Measurements from ENCODE around the gene PRUNE2.

The PRUNE2 gene

GRCh38 chr9:76729980-76730737 is 175.8 kb downstream of the PRUNE2 start:
- no peaks in the 10 kb centered on the region for H3K9me3 ChIP-seq (replicated peaks; ENCODE audit: low read length)

DNA sequence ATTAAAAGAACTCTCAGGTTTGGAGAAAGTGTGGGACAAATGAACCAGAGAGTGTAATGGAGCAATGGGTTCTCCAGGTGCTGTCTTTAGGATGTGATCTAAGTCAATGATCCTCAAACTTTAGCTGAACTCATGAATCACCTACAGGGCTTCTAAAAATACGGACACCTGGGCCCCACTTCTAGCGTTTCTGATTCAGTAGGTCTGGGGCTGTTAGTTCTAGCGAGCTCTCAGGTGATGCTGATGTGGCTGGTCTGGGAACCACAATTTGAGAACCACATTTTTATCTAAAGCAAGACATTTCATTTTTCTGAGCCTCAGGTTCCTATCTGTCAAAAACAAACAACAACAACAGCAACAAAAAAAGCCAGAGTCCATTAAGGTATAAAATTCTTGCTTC is 176.8 kb downstream of the PRUNE2 start:
- H3K36me3 ChIP-seq (ENCODE audit: insufficient read depth, low read length) = no peaks in the 10 kb centered on the region
- H3K4me2 ChIP-seq (ENCODE audit: low read length) = no peak overlapping the region
- H3K4me3 ChIP-seq (ENCODE audit: low read length) = no peak overlapping the region
- no peaks in the 10 kb centered on the region for H3K27me3 ChIP-seq (ENCODE audit: control insufficient read depth, insufficient read depth, low read length)
- no peaks in the 10 kb centered on the region for H3K9me3 ChIP-seq (replicated peaks; ENCODE audit: low read length)
- no peak overlapping the region for H3K9ac ChIP-seq (ENCODE audit: low read depth, low read length)
- no peaks in the 10 kb centered on the region for H3K4me1 ChIP-seq (ENCODE audit: control insufficient read depth, insufficient read depth, low read length)

More at GRCh38 chr9:76729980-76730737, 175.8 kb downstream of the PRUNE2 start:
- H3K4me2 ChIP-seq (ENCODE audit: low read length) = no peak overlapping the region
- H3K9ac ChIP-seq (ENCODE audit: low read depth, low read length) = no peak overlapping the region
- H3K27me3 ChIP-seq (ENCODE audit: control insufficient read depth, insufficient read depth, low read length) = no peaks in the 10 kb centered on the region
- H3K4me1 ChIP-seq (ENCODE audit: control insufficient read depth, insufficient read depth, low read length) = no peaks in the 10 kb centered on the region
- H3K36me3 ChIP-seq (ENCODE audit: insufficient read depth, low read length) = no peaks in the 10 kb centered on the region
- no peak overlapping the region for H3K4me3 ChIP-seq (ENCODE audit: low read length)

GRCh38 chr9:76725885-76726284 is 180.0 kb downstream of the PRUNE2 start:
- H3K9me3 ChIP-seq (replicated peaks; ENCODE audit: low read length) = no peaks in the 10 kb centered on the region
- no peak overlapping the region for H3K4me3 ChIP-seq (ENCODE audit: low read length)
- H3K27me3 ChIP-seq (ENCODE audit: control insufficient read depth, insufficient read depth, low read length) = no peaks in the 10 kb centered on the region
- H3K9ac ChIP-seq (ENCODE audit: low read depth, low read length) = no peak overlapping the region
- H3K36me3 ChIP-seq (ENCODE audit: insufficient read depth, low read length) = no peaks in the 10 kb centered on the region
- no peaks in the 10 kb centered on the region for H3K4me1 ChIP-seq (ENCODE audit: control insufficient read depth, insufficient read depth, low read length)
- no peak overlapping the region for H3K4me2 ChIP-seq (ENCODE audit: low read length)

DNA sequence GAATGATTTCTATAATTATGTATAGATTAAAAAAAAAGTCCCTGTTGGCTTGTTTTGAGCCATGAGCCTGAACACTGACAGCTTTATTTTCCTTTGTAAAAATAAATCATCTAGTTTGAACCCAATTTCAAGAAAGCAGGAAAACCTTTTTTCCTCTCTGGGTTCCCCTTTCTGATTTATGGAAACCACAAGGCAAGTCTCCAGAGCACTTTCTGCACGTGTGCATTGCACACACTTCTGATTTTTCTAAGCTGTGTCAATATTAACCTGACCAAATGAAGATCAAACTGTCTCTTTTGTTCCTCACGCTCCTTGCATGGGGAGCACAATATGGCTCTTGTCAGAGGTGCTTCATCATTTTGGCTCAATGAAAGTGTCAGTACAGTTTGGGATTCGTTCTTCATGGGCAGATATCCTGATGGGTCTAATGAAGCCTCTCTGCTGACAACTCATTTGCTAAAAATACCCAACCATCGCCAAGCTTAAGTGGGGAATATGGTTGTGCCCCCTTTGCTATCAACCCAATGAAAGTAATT is 180.8 kb downstream of the PRUNE2 start:
- Histone ChIP-seq H3K4me3 (ENCODE audit: low read length) (no peak overlapping the region), H3K4me2 (ENCODE audit: low read length) (no peak overlapping the region), H3K9me3 (replicated peaks; ENCODE audit: low read length) (no peaks in the 10 kb centered on the region)

DNA sequence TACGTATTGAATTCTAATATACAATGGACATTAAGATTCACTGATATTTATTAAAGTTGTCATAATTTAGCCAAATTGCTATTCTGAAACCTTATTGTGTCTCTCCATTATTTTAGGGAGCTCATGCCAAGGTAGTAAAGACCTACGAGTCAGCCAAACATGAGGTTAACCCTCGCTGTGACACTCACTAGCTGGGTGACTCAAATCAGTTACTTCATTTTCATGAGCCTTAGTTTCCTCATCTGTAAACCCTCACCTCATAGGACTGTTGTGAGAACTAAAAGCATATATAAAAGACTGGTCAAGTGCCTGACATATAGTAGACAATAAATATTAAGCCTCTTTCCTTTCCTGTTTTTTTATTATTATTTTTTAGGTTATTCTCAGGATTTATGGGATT is 185.7 kb downstream of the PRUNE2 start:
- Histone ChIP-seq H3K4me3 (ENCODE audit: low read length) (no peak overlapping the region), H3K36me3 (ENCODE audit: insufficient read depth, low read length) (no peaks in the 10 kb centered on the region), H3K9me3 (replicated peaks; ENCODE audit: low read length) (no peaks in the 10 kb centered on the region), H3K4me2 (ENCODE audit: low read length) (no peak overlapping the region), H3K27me3 (ENCODE audit: control insufficient read depth, insufficient read depth, low read length) (no peaks in the 10 kb centered on the region), H3K4me1 (ENCODE audit: control insufficient read depth, insufficient read depth, low read length) (peaks cover 14% of the 10 kb centered on the region), H3K9ac (ENCODE audit: low read depth, low read length) (no peak overlapping the region)

More for the DNA sequence above, 180.8 kb downstream of the PRUNE2 start:
- H3K4me1 ChIP-seq (ENCODE audit: control insufficient read depth, insufficient read depth, low read length) = no peaks in the 10 kb centered on the region
- no peaks in the 10 kb centered on the region for H3K27me3 ChIP-seq (ENCODE audit: control insufficient read depth, insufficient read depth, low read length)
- no peaks in the 10 kb centered on the region for H3K36me3 ChIP-seq (ENCODE audit: insufficient read depth, low read length)
- H3K9ac ChIP-seq (ENCODE audit: low read depth, low read length) = no peak overlapping the region

DNA sequence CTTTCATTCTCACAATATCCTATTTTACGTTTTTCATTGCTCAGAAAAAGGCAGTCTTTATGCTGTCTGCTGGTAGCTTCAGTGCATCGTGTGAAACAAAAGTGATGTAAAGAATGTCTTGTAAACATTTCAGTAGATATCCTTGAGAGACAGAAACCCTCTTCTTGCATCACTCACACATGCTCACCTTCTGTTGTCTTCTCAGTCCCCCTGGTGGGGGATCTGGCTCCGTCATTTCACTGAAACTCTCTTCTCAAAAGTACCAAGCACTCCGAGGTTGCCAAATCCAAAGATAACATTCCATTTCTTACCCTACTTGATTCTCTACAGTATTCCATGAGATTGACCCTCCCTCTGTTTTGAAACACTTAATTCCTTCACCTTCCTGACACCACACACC is 187.7 kb downstream of the PRUNE2 start:
- Histone ChIP-seq H3K9me3 (replicated peaks; ENCODE audit: low read length) (no peaks in the 10 kb centered on the region), H3K4me1 (ENCODE audit: control insufficient read depth, insufficient read depth, low read length) (peaks cover 14% of the 10 kb centered on the region), H3K36me3 (ENCODE audit: insufficient read depth, low read length) (no peaks in the 10 kb centered on the region), H3K9ac (ENCODE audit: low read depth, low read length) (no peak overlapping the region), H3K27me3 (ENCODE audit: control insufficient read depth, insufficient read depth, low read length) (no peaks in the 10 kb centered on the region), H3K4me3 (ENCODE audit: low read length) (no peak overlapping the region), H3K4me2 (ENCODE audit: low read length) (no peak overlapping the region)

GRCh38 chr9:76717613-76718012 is 188.3 kb downstream of the PRUNE2 start:
- no peaks in the 10 kb centered on the region for H3K36me3 ChIP-seq (ENCODE audit: insufficient read depth, low read length)
- H3K9me3 ChIP-seq (replicated peaks; ENCODE audit: low read length) = no peaks in the 10 kb centered on the region
- no peak overlapping the region for H3K9ac ChIP-seq (ENCODE audit: low read depth, low read length)
- H3K4me1 ChIP-seq (ENCODE audit: control insufficient read depth, insufficient read depth, low read length) = peaks cover 14% of the 10 kb centered on the region
- no peaks in the 10 kb centered on the region for H3K27me3 ChIP-seq (ENCODE audit: control insufficient read depth, insufficient read depth, low read length)
- no peak overlapping the region for H3K4me2 ChIP-seq (ENCODE audit: low read length)
- H3K4me3 ChIP-seq (ENCODE audit: low read length) = no peak overlapping the region

GRCh38 chr9:76717176-76717575 is 188.7 kb downstream of the PRUNE2 start:
- no peak overlapping the region for H3K9ac ChIP-seq (ENCODE audit: low read depth, low read length)
- peaks cover 14% of the 10 kb centered on the region for H3K4me1 ChIP-seq (ENCODE audit: control insufficient read depth, insufficient read depth, low read length)
- H3K27me3 ChIP-seq (ENCODE audit: control insufficient read depth, insufficient read depth, low read length) = no peaks in the 10 kb centered on the region
- no peak overlapping the region for H3K4me2 ChIP-seq (ENCODE audit: low read length)
- H3K4me3 ChIP-seq (ENCODE audit: low read length) = no peak overlapping the region
- H3K36me3 ChIP-seq (ENCODE audit: insufficient read depth, low read length) = no peaks in the 10 kb centered on the region
- no peaks in the 10 kb centered on the region for H3K9me3 ChIP-seq (replicated peaks; ENCODE audit: low read length)

DNA sequence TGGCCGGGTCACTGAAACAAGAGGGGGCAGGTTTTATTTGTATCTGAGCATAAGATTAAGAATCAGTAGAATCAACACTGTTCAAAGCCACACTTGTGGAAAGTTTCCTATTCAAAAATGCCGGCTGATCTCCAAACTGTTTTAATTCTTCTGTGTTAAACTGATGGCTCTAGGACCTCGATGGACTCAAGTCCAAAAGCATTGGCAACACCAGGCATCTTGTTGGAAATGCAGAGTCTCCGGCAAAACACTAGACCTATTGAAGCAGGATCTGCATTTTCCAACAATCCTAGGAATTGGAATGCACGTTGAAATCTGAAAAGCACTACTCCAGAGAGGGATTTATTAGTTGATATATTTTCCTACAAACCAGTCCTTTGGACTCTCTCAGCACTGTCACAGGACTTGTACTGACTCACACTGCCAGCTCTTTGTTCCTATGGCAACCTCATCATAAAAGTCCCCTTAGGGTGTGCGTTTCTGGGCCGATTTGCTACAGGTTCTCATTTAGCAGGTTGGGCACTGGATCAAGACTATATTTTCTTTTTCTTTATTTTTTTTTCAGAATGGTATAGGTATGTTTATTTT is 189.7 kb downstream of the PRUNE2 start:
- no peak overlapping the region for H3K4me2 ChIP-seq (ENCODE audit: low read length)
- no peak overlapping the region for H3K4me3 ChIP-seq (ENCODE audit: low read length)
- H3K9ac ChIP-seq (ENCODE audit: low read depth, low read length) = no peak overlapping the region
- H3K27me3 ChIP-seq (ENCODE audit: control insufficient read depth, insufficient read depth, low read length) = no peaks in the 10 kb centered on the region
- no peaks in the 10 kb centered on the region for H3K36me3 ChIP-seq (ENCODE audit: insufficient read depth, low read length)
- H3K9me3 ChIP-seq (replicated peaks; ENCODE audit: low read length) = no peaks in the 10 kb centered on the region
- peaks cover 14% of the 10 kb centered on the region for H3K4me1 ChIP-seq (ENCODE audit: control insufficient read depth, insufficient read depth, low read length)

- Histone ChIP-seq H3K9ac (ENCODE audit: low read depth, low read length) (no peak overlapping the region), H3K36me3 (ENCODE audit: insufficient read depth, low read length) (peaks cover 15% of the 10 kb centered on the region)
Observed at GRCh38 chr9:76713381-76713780, 192.5 kb downstream of the PRUNE2 start.

GRCh38 chr9:76709020-76709419 is 196.9 kb downstream of the PRUNE2 start:
- Histone ChIP-seq H3K4me2 (ENCODE audit: low read length) (no peak overlapping the region), H3K36me3 (ENCODE audit: insufficient read depth, low read length) (peaks cover 15% of the 10 kb centered on the region), H3K4me1 (ENCODE audit: control insufficient read depth, insufficient read depth, low read length) (no peaks in the 10 kb centered on the region), H3K9me3 (replicated peaks; ENCODE audit: low read length) (no peaks in the 10 kb centered on the region), H3K9ac (ENCODE audit: low read depth, low read length) (no peak overlapping the region), H3K4me3 (ENCODE audit: low read length) (no peak overlapping the region), H3K27me3 (ENCODE audit: control insufficient read depth, insufficient read depth, low read length) (no peaks in the 10 kb centered on the region)

More at GRCh38 chr9:76713381-76713780, 192.5 kb downstream of the PRUNE2 start:
- Histone ChIP-seq H3K4me1 (ENCODE audit: control insufficient read depth, insufficient read depth, low read length) (peaks cover 14% of the 10 kb centered on the region), H3K27me3 (ENCODE audit: control insufficient read depth, insufficient read depth, low read length) (no peaks in the 10 kb centered on the region), H3K4me2 (ENCODE audit: low read length) (no peak overlapping the region), H3K4me3 (ENCODE audit: low read length) (no peak overlapping the region), H3K9me3 (replicated peaks; ENCODE audit: low read length) (no peaks in the 10 kb centered on the region)

DNA sequence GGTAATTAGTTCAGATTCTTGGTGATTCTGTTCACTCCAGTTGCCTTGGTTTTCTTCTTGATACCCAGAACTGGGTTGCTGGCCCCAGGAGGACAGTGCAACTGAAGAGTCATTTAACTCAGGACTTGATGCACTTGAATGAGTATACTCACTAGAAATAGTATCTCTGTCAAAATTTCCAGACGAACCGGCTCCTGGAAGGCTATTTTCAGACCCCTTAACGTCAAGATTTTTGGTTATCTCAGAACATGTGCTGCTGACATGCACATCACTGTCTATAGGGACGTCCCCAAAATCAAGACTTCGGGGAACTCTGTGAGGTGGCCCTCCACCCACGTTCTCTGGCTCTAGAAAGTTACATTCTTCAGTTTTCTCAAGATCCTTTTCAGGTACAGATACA is 198.4 kb downstream of the PRUNE2 start:
- no peak overlapping the region for H3K9ac ChIP-seq (ENCODE audit: low read depth, low read length)
- no peak overlapping the region for H3K4me2 ChIP-seq (ENCODE audit: low read length)
- H3K27me3 ChIP-seq (ENCODE audit: control insufficient read depth, insufficient read depth, low read length) = no peaks in the 10 kb centered on the region
- H3K4me1 ChIP-seq (ENCODE audit: control insufficient read depth, insufficient read depth, low read length) = no peaks in the 10 kb centered on the region
- peaks cover 15% of the 10 kb centered on the region for H3K36me3 ChIP-seq (ENCODE audit: insufficient read depth, low read length)
- no peaks in the 10 kb centered on the region for H3K9me3 ChIP-seq (replicated peaks; ENCODE audit: low read length)
- no peak overlapping the region for H3K4me3 ChIP-seq (ENCODE audit: low read length)

Data from skeletal muscle satellite cell (primary cell).